CD4-positive, alpha-beta T cell (primary cell): ENCODE measurements around the gene PIMREG. TPM values are rescaled to one million over a fixed set of nuclear protein-coding genes. Genes with fewer than 3 reads are reported as not detected.

Source experiments
- ATAC-seq: fragments of 200-7000 bp; cut with Tn5 transposase; one replicate; pipeline ENCODE4 v1.10.0; 2022; ENCODE audit warnings: mild to moderate bottlenecking; ENCODE audit not compliant: poor library complexity
- CTCF ChIA-PET: fragments of 350-600 bp; sonication (Branson Sonifier 250); formaldehyde crosslinking; loops from one replicate; lab custom pipeline; 2021; ENCODE audit warnings: antibody characterized with exemption, inconsistent platforms; lab: Charles Lee
- POLR2A ChIA-PET: fragments of 350-600 bp; sonication (Branson Sonifier 250); formaldehyde crosslinking; loops from one replicate; lab custom pipeline; 2021; ENCODE audit warnings: antibody characterized with exemption, inconsistent platforms; lab: Charles Lee
- DNase-seq, 14 experiments: peaks; one replicate each; pipeline ENCODE4 v3.0.0-alpha.2; 2013 to 2020; ENCODE audit warnings: mixed read lengths in 2 of 14
- H3K27ac ChIP-seq, 2 donors: one replicate each; pipeline versions ENCODE4 v1.5.1 to v1.7.0; 2013; ENCODE audit warnings: low read length in 2 of 2, low read depth in 1 of 2, mild to moderate bottlenecking in 1 of 2
- H3K27me3 ChIP-seq, 2 experiments: 1 replicate in 1 of 2; 2 replicates in 1 of 2; pipeline versions ENCODE4 v1.6.1 to v1.7.0; 2013; ENCODE audit warnings: low read length in 2 of 2, control low read depth in 1 of 2, mild to moderate bottlenecking in 1 of 2, moderate library complexity in 1 of 2; ENCODE audit not compliant: insufficient read depth in 2 of 2, control insufficient read depth in 1 of 2
- H3K36me3 ChIP-seq: one replicate; pipeline ENCODE4 v1.6.1; 2013; ENCODE audit warnings: low read length, control low read depth; ENCODE audit not compliant: insufficient read depth
- H3K4me1 ChIP-seq: one replicate; pipeline ENCODE4 v1.6.1; 2013; ENCODE audit warnings: low read length, control low read depth; ENCODE audit not compliant: insufficient read depth
- H3K4me3 ChIP-seq: one replicate; pipeline ENCODE4 v1.5.1; 2013; ENCODE audit warnings: mild to moderate bottlenecking, low read length, moderate library complexity
- H3K9me3 ChIP-seq, 2 experiments: 1 replicate in 1 of 2; 2 replicates in 1 of 2; pipeline versions ENCODE4 v1.6.1 to v1.7.0; 2013; ENCODE audit warnings: low read length in 2 of 2, mild to moderate bottlenecking in 2 of 2, control low read depth in 1 of 2, moderate library complexity in 1 of 2; ENCODE audit not compliant: control insufficient read depth in 1 of 2, insufficient read depth in 1 of 2
- H3K27ac Mint-ChIP-seq: one replicate; pipeline ENCODE4 v1.8.0; 2020; ENCODE audit warnings: mixed read lengths
- H3K27me3 Mint-ChIP-seq: one replicate; pipeline ENCODE4 v1.8.0; 2021; ENCODE audit warnings: mixed read lengths
- H3K36me3 Mint-ChIP-seq: one replicate; pipeline ENCODE4 v1.8.0; 2021; ENCODE audit warnings: low read depth, mixed read lengths
- H3K4me1 Mint-ChIP-seq: one replicate; pipeline ENCODE4 v1.8.0; 2021; ENCODE audit warnings: low read depth, mixed read lengths
- H3K4me3 Mint-ChIP-seq: one replicate; pipeline ENCODE4 v1.8.0; 2020; ENCODE audit warnings: mild to moderate bottlenecking, mixed read lengths
- H3K9me3 Mint-ChIP-seq: one replicate; pipeline ENCODE4 v1.8.0; 2020; ENCODE audit warnings: mixed read lengths
- intact Hi-C, 2 experiments: fragments of 100-400 bp; cut with DNase I in 1 of 2; cut with micrococcal nuclease in 1 of 2; formaldehyde crosslinking; loops; one replicate each; pipeline versions ENCODE4 v1.15.1 to v1.9.0; 2023 to 2025; cut with DNase I, micrococcal nuclease
- total RNA-seq, 174 experiments: library from RNA in 2 of 174; stranded (reverse) in 2 of 174; gene quantifications; one replicate each; pipeline ENCODE4 v1.2.3 and lab custom pipeline; 2021 to 2026
- TF ChIP-seq, protein P1 (sequence below): fragments of 200-600 bp; IDR thresholded peaks from one replicate; pipeline ENCODE4 v1.8.0; 2022; ENCODE audit warnings: antibody characterized with exemption, mild to moderate bottlenecking

The PIMREG gene
- total RNA-seq, 2 experiments from 2014 or later = not detected

- CTCF ChIA-PET = interaction anchor here (1.1 to 1.3 kb wide), 2 partner anchors 10 to 27 kb away, joined by 3 read pairs; no protein-coding TSS in a partner anchor
- ATAC-seq = no peak
Measured at GRCh38 chr17:6446516-6447100, 2.4 kb downstream of the PIMREG start.

GRCh38 chr17:6448473-6448872 is 4.2 kb downstream of the PIMREG start:
- ChIA-PET CTCF (interaction anchor here (1.2 kb wide), 1 partner anchor 13 kb away, joined by 3 read pairs; no protein-coding TSS in a partner anchor), POLR2A (interaction anchor here (0.8 kb wide), 1 partner anchor 12 kb away, joined by 3 read pairs; no protein-coding TSS in a partner anchor)
- Mint-ChIP-seq H3K4me3 (no peak overlapping the region), H3K27ac (no peak overlapping the region), H3K27me3 (no peaks in the 10 kb centered on the region), H3K4me1 (peaks cover 14% of the 10 kb centered on the region), H3K36me3 (no peaks in the 10 kb centered on the region), H3K9me3 (no peaks in the 10 kb centered on the region)
- ATAC-seq (no peak), DNase-seq (no peak)
- Histone ChIP-seq H3K4me1 (peaks cover 13% of the 10 kb centered on the region), H3K27ac (no peak overlapping the region), H3K27me3 (no peaks in the 10 kb centered on the region), H3K36me3 (no peaks in the 10 kb centered on the region), H3K4me3 (no peak overlapping the region), H3K9me3 (no peaks in the 10 kb centered on the region)
- TF ChIP-seq, protein P1, sequence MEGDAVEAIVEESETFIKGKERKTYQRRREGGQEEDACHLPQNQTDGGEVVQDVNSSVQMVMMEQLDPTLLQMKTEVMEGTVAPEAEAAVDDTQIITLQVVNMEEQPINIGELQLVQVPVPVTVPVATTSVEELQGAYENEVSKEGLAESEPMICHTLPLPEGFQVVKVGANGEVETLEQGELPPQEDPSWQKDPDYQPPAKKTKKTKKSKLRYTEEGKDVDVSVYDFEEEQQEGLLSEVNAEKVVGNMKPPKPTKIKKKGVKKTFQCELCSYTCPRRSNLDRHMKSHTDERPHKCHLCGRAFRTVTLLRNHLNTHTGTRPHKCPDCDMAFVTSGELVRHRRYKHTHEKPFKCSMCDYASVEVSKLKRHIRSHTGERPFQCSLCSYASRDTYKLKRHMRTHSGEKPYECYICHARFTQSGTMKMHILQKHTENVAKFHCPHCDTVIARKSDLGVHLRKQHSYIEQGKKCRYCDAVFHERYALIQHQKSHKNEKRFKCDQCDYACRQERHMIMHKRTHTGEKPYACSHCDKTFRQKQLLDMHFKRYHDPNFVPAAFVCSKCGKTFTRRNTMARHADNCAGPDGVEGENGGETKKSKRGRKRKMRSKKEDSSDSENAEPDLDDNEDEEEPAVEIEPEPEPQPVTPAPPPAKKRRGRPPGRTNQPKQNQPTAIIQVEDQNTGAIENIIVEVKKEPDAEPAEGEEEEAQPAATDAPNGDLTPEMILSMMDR = no peak
- intact Hi-C loops = no loop called here

More at GRCh38 chr17:6446516-6447100, 2.4 kb downstream of the PIMREG start:
- Mint-ChIP-seq H3K36me3 (no peaks in the 10 kb centered on the region), H3K9me3 (no peaks in the 10 kb centered on the region), H3K27ac (no peak overlapping the region), H3K4me3 (no peak overlapping the region), H3K27me3 (no peaks in the 10 kb centered on the region), H3K4me1 (peaks cover 18% of the 10 kb centered on the region)
- Histone ChIP-seq H3K27me3 (no peaks in the 10 kb centered on the region), H3K27ac (no peak overlapping the region), H3K4me1 (peaks cover 17% of the 10 kb centered on the region), H3K9me3 (no peaks in the 10 kb centered on the region), H3K4me3 (no peak overlapping the region), H3K36me3 (no peaks in the 10 kb centered on the region)
- POLR2A ChIA-PET = interaction anchor here (1.3 kb wide), 1 partner anchor 8 kb away, joined by 3 read pairs; no protein-coding TSS in a partner anchor
- TF ChIP-seq, protein P1 = no peak
- DNase-seq = peak in 1 of 14 experiments; percentile 6
- intact Hi-C loops = no loop called here

- no peak for ATAC-seq
- Histone ChIP-seq H3K9me3 (no peaks in the 10 kb centered on the region), H3K4me3 (no peak overlapping the region), H3K4me1 (peaks cover 6% of the 10 kb centered on the region), H3K36me3 (no peaks in the 10 kb centered on the region), H3K27me3 (no peaks in the 10 kb centered on the region), H3K27ac (no peak overlapping the region)
- Mint-ChIP-seq H3K4me3 (no peak overlapping the region), H3K4me1 (peaks cover 12% of the 10 kb centered on the region), H3K27ac (no peak overlapping the region), H3K9me3 (no peaks in the 10 kb centered on the region), H3K27me3 (no peaks in the 10 kb centered on the region), H3K36me3 (no peaks in the 10 kb centered on the region)
- intact Hi-C loops = no loop called here
- TF ChIP-seq, protein P1 = no peak
- POLR2A ChIA-PET = no interaction called here
- CTCF ChIA-PET = no interaction called here
- DNase-seq = peak in 1 of 14 experiments; percentile 4
Measured at GRCh38 chr17:6449307-6449706, 5.1 kb downstream of the PIMREG start.
